Uterus (tissue), 2 donors: Measurements from ENCODE around the gene KRTAP10-12.

Experiments used
- CTCF ChIP-seq, 4 experiments: fragments of 200-600 bp in 2 of 4; fragments of 450-650 bp in 2 of 4; sonication (generic) in 2 of 4; IDR thresholded peaks; one replicate each; pipeline ENCODE4 v1.5.1; 2016 to 2019; ENCODE audit warnings: antibody characterized with exemption in 4 of 4, mild to moderate bottlenecking in 2 of 4, moderate library complexity in 1 of 4
- POLR2A ChIP-seq, 2 donors: fragments of 450-650 bp; IDR thresholded peaks; one replicate each; pipeline ENCODE4 v1.6.1; 2016; ENCODE audit warnings: antibody characterized with exemption in 2 of 2, mild to moderate bottlenecking in 1 of 2, moderate library complexity in 1 of 2

- no peak for TF ChIP-seq POLR2A (IDR thresholded peaks at IDR 0.05)
- TF ChIP-seq CTCF (IDR thresholded peaks at IDR 0.05): no peak
Measured at GRCh38 chr21:44704636-44705001, 7.6 kb downstream of the KRTAP10-12 start.
